HCT116 (cell line): ENCODE results near the gene NEB. TPM values are rescaled to one million over a fixed set of nuclear protein-coding genes. Genes with fewer than 3 reads are reported as not detected.

Experiments used
- ATAC-seq: fragments of 200-7000 bp; cut with Tn5 transposase; 2 replicates; pipeline ENCODE4 v1.9.1; 2020; ENCODE audit warnings: mild to moderate bottlenecking, moderate library complexity
- BruUV-seq: library from RNA; stranded (reverse); fragments of 400-500 nt; replicated peaks from 2 replicates; lab custom pipeline; 2021; lab: Mats Ljungman, UMichigan
- CTCF ChIA-PET: fragments of 300-600 bp; sonication (Branson Sonifier 250); formaldehyde crosslinking; loops from one replicate; lab custom pipeline; 2021; ENCODE audit warnings: antibody characterized with exemption; lab: Charles Lee
- POLR2A ChIA-PET: fragments of 300-600, 350-600 bp; sonication (Branson Sonifier 250); formaldehyde crosslinking; loops from one replicate; lab custom pipeline; 2021; ENCODE audit warnings: antibody characterized with exemption; lab: Charles Lee
- RAD21 ChIA-PET, 2 experiments: fragments of 300-600 bp; sonication (Branson Sonifier 250); formaldehyde crosslinking; loops; one replicate each; lab custom pipeline; 2023; ENCODE audit warnings: low total read pairs in 2 of 2; ENCODE audit not compliant: uncharacterized antibody in 2 of 2, unreplicated experiment in 2 of 2, low non-redundant PET in 1 of 2; lab: Charles Lee
- DNase-seq: peaks from one replicate; pipeline ENCODE4 v3.0.0-alpha.2; 2010; ENCODE audit warnings: low read depth, low spot score
- H2AFZ ChIP-seq: fragments of 200-600 bp; shearing (Covaris generic), sonication (generic); 2 replicates; pipeline ENCODE4 v1.6.1; 2017; ENCODE audit warnings: low read depth, mixed run types, mixed read lengths, antibody characterized with exemption, low read length; ENCODE audit not compliant: poor library complexity, severe bottlenecking
- H3K27ac ChIP-seq: 2 replicates; pipeline ENCODE4 v1.5.1; 2012; ENCODE audit warnings: low read depth, low read length
- H3K27me3 ChIP-seq: fragments of 200-600 bp; sonication (generic); 2 replicates; pipeline ENCODE4 v1.6.1; 2016; ENCODE audit warnings: mixed run types, low read length, mixed read lengths; ENCODE audit not compliant: insufficient read depth
- H3K36me3 ChIP-seq, 2 experiments: fragments of 200-500 bp in 1 of 2; fragments of 200-600 bp in 1 of 2; sonication (Bioruptor generic) in 1 of 2; sonication (generic) in 1 of 2; 2 replicates each; pipeline versions ENCODE4 v1.5.1 to v1.6.1; 2014 to 2016; ENCODE audit warnings: low read length in 2 of 2, inconsistent platforms in 1 of 2, mixed read lengths in 1 of 2, mixed run types in 1 of 2; ENCODE audit not compliant: insufficient read depth in 2 of 2, control insufficient read depth in 1 of 2
- H3K4me1 ChIP-seq, 2 experiments: fragments of 200-600 bp in 1 of 2; sonication (generic) in 1 of 2; 2 replicates each; pipeline versions ENCODE4 v1.5.1 to v1.6.1; 2012 to 2017; ENCODE audit warnings: low read length in 2 of 2, inconsistent platforms in 1 of 2, mild to moderate bottlenecking in 1 of 2, mixed read lengths in 1 of 2, mixed run types in 1 of 2, moderate library complexity in 1 of 2; ENCODE audit not compliant: insufficient read depth in 2 of 2, control insufficient read depth in 1 of 2
- H3K4me2 ChIP-seq: fragments of 200-600 bp; sonication (generic); 2 replicates; pipeline ENCODE4 v1.6.1; 2017; ENCODE audit warnings: mixed run types, low read length, mixed read lengths
- H3K4me3 ChIP-seq, 2 experiments: fragments of 200-600 bp in 1 of 2; sonication (generic) in 1 of 2; replicated peaks in 1 of 2; 2 replicates each; pipeline ENCODE4 v1.5.1; 2011 to 2016; ENCODE audit warnings: low read length in 2 of 2, control low read depth in 1 of 2, low read depth in 1 of 2, mild to moderate bottlenecking in 1 of 2, mixed read lengths in 1 of 2, mixed run types in 1 of 2
- H3K79me2 ChIP-seq: fragments of 200-600 bp; sonication (generic); 2 replicates; pipeline ENCODE4 v1.6.1; 2017; ENCODE audit warnings: mild to moderate bottlenecking, mixed run types, low read length, moderate library complexity, mixed read lengths; ENCODE audit not compliant: insufficient read depth
- H3K9ac ChIP-seq: fragments of 200-600 bp; sonication (generic); 2 replicates; pipeline ENCODE4 v1.6.1; 2016; ENCODE audit warnings: low read length, mixed read lengths
- H3K9me2 ChIP-seq: fragments of 200-600 bp; sonication (generic), shearing (Covaris generic); 2 replicates; pipeline ENCODE4 v1.6.1; 2017; ENCODE audit warnings: mixed run types, mild to moderate bottlenecking, moderate library complexity; ENCODE audit not compliant: insufficient read depth
- H3K9me3 ChIP-seq, 2 experiments: fragments of 200-500 bp in 1 of 2; fragments of 200-600 bp in 1 of 2; sonication (Bioruptor generic) in 1 of 2; sonication (generic) in 1 of 2; 2 replicates each; pipeline ENCODE4 v1.6.1; 2014 to 2017; ENCODE audit warnings: low read length in 2 of 2, mixed read lengths in 2 of 2, inconsistent platforms in 1 of 2, low read depth in 1 of 2, mild to moderate bottlenecking in 1 of 2, mixed run types in 1 of 2, moderate library complexity in 1 of 2; ENCODE audit not compliant: control insufficient read depth in 1 of 2, insufficient read depth in 1 of 2
- H4K20me1 ChIP-seq: fragments of 200-600 bp; sonication (generic), shearing (Covaris generic); 2 replicates; pipeline ENCODE4 v1.6.1; 2017; ENCODE audit warnings: mixed run types, mild to moderate bottlenecking, moderate library complexity; ENCODE audit not compliant: insufficient read depth
- ATF3 ChIP-seq: IDR thresholded peaks from 2 replicates; pipeline ENCODE4 v1.6.1; 2012
- CBX3 ChIP-seq: IDR thresholded peaks from 2 replicates; pipeline ENCODE4 v1.6.1; 2012; ENCODE audit warnings: low read depth
- CEBPB ChIP-seq: IDR thresholded peaks from 2 replicates; pipeline ENCODE4 v1.6.1; 2012; ENCODE audit warnings: low read depth
- EGR1 ChIP-seq: IDR thresholded peaks from 2 replicates; pipeline ENCODE4 v1.6.1; 2012; ENCODE audit warnings: low read depth
- EZH2 ChIP-seq: fragments of 200-600 bp; sonication (generic); IDR thresholded peaks from 2 replicates; pipeline ENCODE4 v1.6.1; 2017; ENCODE audit warnings: antibody characterized with exemption, mixed run types
- EZH2phosphoT487 ChIP-seq: fragments of 200-600 bp; IDR thresholded peaks from 2 replicates; pipeline ENCODE4 v1.6.1; 2018; ENCODE audit warnings: antibody characterized with exemption, borderline replicate concordance
- POLR2A ChIP-seq: IDR thresholded peaks from 2 replicates; pipeline ENCODE4 v1.7.0; 2011; ENCODE audit warnings: borderline replicate concordance; ENCODE audit not compliant: insufficient read depth, insufficient read length; ENCODE audit errors: extremely low read depth
- RAD21 ChIP-seq: IDR thresholded peaks from 2 replicates; pipeline ENCODE4 v1.6.1; 2012; ENCODE audit warnings: low read depth, mild to moderate bottlenecking
- SRF ChIP-seq: IDR thresholded peaks from 2 replicates; pipeline ENCODE4 v1.6.1; 2012; ENCODE audit warnings: low read depth
- ZBTB33 ChIP-seq: IDR thresholded peaks from 2 replicates; pipeline ENCODE4 v1.6.1; 2011; ENCODE audit warnings: mild to moderate bottlenecking, low read length, moderate library complexity; ENCODE audit not compliant: insufficient replicate concordance; ENCODE audit errors: extremely low read depth
- intact Hi-C: fragments of 100-400 bp; cut with micrococcal nuclease; formaldehyde crosslinking; loops from 2 replicates; pipeline ENCODE4 v1.10.0; 2022
- total RNA-seq: library from RNA; stranded (reverse); gene quantifications from one replicate; pipeline ENCODE4 v1.2.1, GENCODE V29; 2021; ENCODE audit not compliant: unreplicated experiment
- TF ChIP-seq, protein P1 (sequence below): IDR thresholded peaks from 2 replicates; pipeline ENCODE4 v1.6.1; 2012; ENCODE audit warnings: low read depth
- TF ChIP-seq, protein P2 (sequence below): IDR thresholded peaks from 2 replicates; pipeline ENCODE4 v1.6.1; 2012

The NEB gene
- total RNA-seq, 1 experiment from 2014 or later: 0.34 TPM

GRCh38 chr2:151668737-151669136, 65.5 kb downstream of the NEB start (continued):
- no peak for TF ChIP-seq ATF3
- TF ChIP-seq, all 23 proteins: peak for 0

DNA sequence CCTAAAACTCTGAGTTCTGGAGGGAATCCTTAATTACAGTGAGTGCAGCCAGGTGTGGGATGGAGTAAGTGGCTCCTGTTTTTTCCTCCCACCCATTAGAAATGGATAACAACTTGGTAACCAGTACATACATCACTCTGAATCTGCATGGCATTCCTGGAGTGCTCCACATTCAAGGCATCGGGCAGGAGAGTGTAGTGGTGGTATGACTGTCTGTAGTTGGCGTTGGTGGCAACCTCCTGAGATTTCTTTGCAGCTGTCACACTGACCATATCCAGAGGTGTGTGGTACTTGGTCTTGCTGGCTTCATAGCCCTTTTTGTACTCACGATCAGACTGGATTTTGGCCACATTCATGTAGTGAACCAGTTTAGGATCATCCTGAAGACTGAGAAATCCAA, 68.3 kb downstream of the NEB start:
- Histone ChIP-seq H3K4me2 (no peak overlapping the region), H3K27ac (no peak overlapping the region), H3K36me3 (no peaks in the 10 kb centered on the region), H2AFZ (no peak overlapping the region), H3K9me3 (no peaks in the 10 kb centered on the region), H3K79me2 (no peaks in the 10 kb centered on the region), H3K9ac (no peak overlapping the region), H3K9me2 (no peaks in the 10 kb centered on the region), H4K20me1 (no peaks in the 10 kb centered on the region), H3K4me3 (no peak overlapping the region), H3K4me1 (peaks cover 0 to 7% of the 10 kb centered on the region in 2 experiments; a peak in 1 of 4 replicates), H3K27me3 (no peaks in the 10 kb centered on the region)
- POLR2A ChIA-PET: no interaction called here
- BruUV-seq: no TSS peak
- RAD21 ChIA-PET: no interaction called here
- intact Hi-C loops: no loop called here
- no peak for ATAC-seq
- DNase-seq: no peak
- TF ChIP-seq CBX3 (no peak), CEBPB (no peak)
- CTCF ChIA-PET: no interaction called here

DNA sequence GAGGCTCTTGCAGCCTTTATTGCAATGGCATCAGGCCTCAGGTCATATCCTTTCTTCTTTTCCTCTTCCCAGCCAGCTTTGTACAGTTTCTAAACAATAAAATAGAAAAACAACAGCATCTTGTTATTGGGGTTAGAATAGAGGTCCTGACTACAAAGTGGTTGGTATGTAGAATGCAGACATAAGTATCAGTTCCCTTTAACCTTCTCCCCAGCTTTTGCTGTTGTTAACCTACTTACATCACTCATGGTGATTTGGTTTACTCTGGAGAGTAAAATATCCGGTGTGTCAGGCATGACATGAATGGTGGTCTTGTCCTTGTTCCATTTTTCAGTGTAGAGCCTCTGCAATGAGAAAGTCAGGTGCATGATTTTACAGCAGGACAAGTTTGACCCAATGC, 69.8 kb downstream of the NEB start:
- Histone ChIP-seq H4K20me1 (no peaks in the 10 kb centered on the region), H3K9ac (no peak overlapping the region), H3K79me2 (no peaks in the 10 kb centered on the region), H3K36me3 (no peaks in the 10 kb centered on the region), H3K4me2 (no peak overlapping the region), H3K27ac (no peak overlapping the region), H3K4me3 (no peak overlapping the region), H3K4me1 (peaks cover 0 to 5% of the 10 kb centered on the region in 2 experiments; a peak in 1 of 4 replicates), H3K27me3 (no peaks in the 10 kb centered on the region), H3K9me2 (no peaks in the 10 kb centered on the region), H2AFZ (no peak overlapping the region), H3K9me3 (no peaks in the 10 kb centered on the region)
- intact Hi-C loops: no loop called here
- BruUV-seq: no TSS peak
- DNase-seq: no peak
- ChIA-PET RAD21 (no interaction called here), CTCF (no interaction called here), POLR2A (no interaction called here)
- ATAC-seq: no peak
- TF ChIP-seq CBX3 (no peak), RAD21 (no peak), SRF (no peak), CEBPB (no peak), POLR2A (no peak), EZH2phosphoT487 (no peak), ZBTB33 (no peak), EGR1 (no peak), EZH2 (no peak)
- TF ChIP-seq, protein P1, sequence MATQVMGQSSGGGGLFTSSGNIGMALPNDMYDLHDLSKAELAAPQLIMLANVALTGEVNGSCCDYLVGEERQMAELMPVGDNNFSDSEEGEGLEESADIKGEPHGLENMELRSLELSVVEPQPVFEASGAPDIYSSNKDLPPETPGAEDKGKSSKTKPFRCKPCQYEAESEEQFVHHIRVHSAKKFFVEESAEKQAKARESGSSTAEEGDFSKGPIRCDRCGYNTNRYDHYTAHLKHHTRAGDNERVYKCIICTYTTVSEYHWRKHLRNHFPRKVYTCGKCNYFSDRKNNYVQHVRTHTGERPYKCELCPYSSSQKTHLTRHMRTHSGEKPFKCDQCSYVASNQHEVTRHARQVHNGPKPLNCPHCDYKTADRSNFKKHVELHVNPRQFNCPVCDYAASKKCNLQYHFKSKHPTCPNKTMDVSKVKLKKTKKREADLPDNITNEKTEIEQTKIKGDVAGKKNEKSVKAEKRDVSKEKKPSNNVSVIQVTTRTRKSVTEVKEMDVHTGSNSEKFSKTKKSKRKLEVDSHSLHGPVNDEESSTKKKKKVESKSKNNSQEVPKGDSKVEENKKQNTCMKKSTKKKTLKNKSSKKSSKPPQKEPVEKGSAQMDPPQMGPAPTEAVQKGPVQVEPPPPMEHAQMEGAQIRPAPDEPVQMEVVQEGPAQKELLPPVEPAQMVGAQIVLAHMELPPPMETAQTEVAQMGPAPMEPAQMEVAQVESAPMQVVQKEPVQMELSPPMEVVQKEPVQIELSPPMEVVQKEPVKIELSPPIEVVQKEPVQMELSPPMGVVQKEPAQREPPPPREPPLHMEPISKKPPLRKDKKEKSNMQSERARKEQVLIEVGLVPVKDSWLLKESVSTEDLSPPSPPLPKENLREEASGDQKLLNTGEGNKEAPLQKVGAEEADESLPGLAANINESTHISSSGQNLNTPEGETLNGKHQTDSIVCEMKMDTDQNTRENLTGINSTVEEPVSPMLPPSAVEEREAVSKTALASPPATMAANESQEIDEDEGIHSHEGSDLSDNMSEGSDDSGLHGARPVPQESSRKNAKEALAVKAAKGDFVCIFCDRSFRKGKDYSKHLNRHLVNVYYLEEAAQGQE: no peak
- TF ChIP-seq, protein P2, sequence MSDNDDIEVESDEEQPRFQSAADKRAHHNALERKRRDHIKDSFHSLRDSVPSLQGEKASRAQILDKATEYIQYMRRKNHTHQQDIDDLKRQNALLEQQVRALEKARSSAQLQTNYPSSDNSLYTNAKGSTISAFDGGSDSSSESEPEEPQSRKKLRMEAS: no peak
